GM12878 (cell line): ENCODE results near the gene MIPOL1. TPM values are rescaled to one million over a fixed set of nuclear protein-coding genes. Genes with fewer than 3 reads are reported as not detected.

Experiments
- ATAC-seq: fragments of 200-7000 bp; cut with Tn5 transposase; 3 replicates; pipeline ENCODE4 v1.9.1; 2020; ENCODE audit warnings: mild to moderate bottlenecking, moderate library complexity
- BruUV-seq: library from RNA; stranded (reverse); fragments of 400-500 nt; replicated peaks from 2 replicates; lab custom pipeline; 2021; lab: Mats Ljungman, UMichigan
- CTCF ChIA-PET: fragments of 300-600 bp; sonication (Branson Sonifier 250); formaldehyde crosslinking; extraction: SDS; loops from one replicate; lab custom pipeline; 2021; ENCODE audit warnings: inconsistent platforms; lab: Yijun Ruan, JAX
- POLR2A ChIA-PET: fragments of 350-600 bp; formaldehyde crosslinking; extraction: SDS; loops from one replicate; lab custom pipeline; 2021; ENCODE audit warnings: inconsistent platforms; lab: Charles Lee
- RAD21 ChIA-PET: fragments of 300-600 bp; sonication (Branson Sonifier 250); formaldehyde crosslinking; loops from one replicate; lab custom pipeline; 2023; ENCODE audit warnings: antibody characterized with exemption; ENCODE audit not compliant: unreplicated experiment; lab: Charles Lee
- SMC1A ChIA-PET: fragments of 300-600 bp; sonication (Branson Sonifier 250); formaldehyde crosslinking; loops from one replicate; lab custom pipeline; 2023; ENCODE audit not compliant: unreplicated experiment, uncharacterized antibody; lab: Charles Lee
- DNase-seq: peaks from one replicate; pipeline ENCODE4 v3.0.0-alpha.2; 2011; ENCODE audit warnings: low read depth, low spot score
- FAIRE-seq: peaks from 3 replicates; lab custom pipeline; 2011; peaks lifted over from hg19 to GRCh38; lab: Jason Lieb, UNC
- H2AFZ ChIP-seq: 2 replicates; pipeline ENCODE4 v1.6.0; 2011; ENCODE audit warnings: low read depth, low read length, control low read depth; ENCODE audit not compliant: control insufficient read depth
- H3K27ac ChIP-seq: 2 replicates; pipeline ENCODE4 v1.5.1; 2011; ENCODE audit warnings: control low read depth; ENCODE audit not compliant: control insufficient read depth, insufficient read depth
- H3K27me3 ChIP-seq, 2 experiments: replicated peaks in 1 of 2; 2 replicates each; pipeline versions ENCODE4 v1.6.0 to v1.6.1; 2011; ENCODE audit warnings: low read length in 1 of 2; ENCODE audit not compliant: control insufficient read depth in 2 of 2, insufficient read depth in 2 of 2
- H3K36me3 ChIP-seq, 2 experiments: 2 replicates each; pipeline ENCODE4 v1.5.1; 2011; ENCODE audit warnings: low read length in 1 of 2; ENCODE audit not compliant: control insufficient read depth in 2 of 2, insufficient read depth in 2 of 2
- H3K4me1 ChIP-seq: 2 replicates; pipeline ENCODE4 v1.6.1; 2011; ENCODE audit warnings: mild to moderate bottlenecking, low read length, moderate library complexity, mixed read lengths; ENCODE audit not compliant: control insufficient read depth, insufficient read depth
- H3K4me2 ChIP-seq: 2 replicates; pipeline ENCODE4 v1.6.0; 2011; ENCODE audit warnings: control low read depth; ENCODE audit not compliant: control insufficient read depth, insufficient read depth
- H3K4me3 ChIP-seq: fragments of 200-600 bp; sonication (generic); 2 replicates; pipeline ENCODE4 v1.5.1; 2016
- H3K79me2 ChIP-seq: 2 replicates; pipeline ENCODE4 v1.6.0; 2011; ENCODE audit warnings: low read length; ENCODE audit not compliant: control insufficient read depth, insufficient read depth
- H3K9ac ChIP-seq: 2 replicates; pipeline ENCODE4 v1.8.0; 2011; ENCODE audit warnings: low read length, control low read depth, mixed read lengths; ENCODE audit not compliant: control insufficient read depth, insufficient read depth
- H3K9me3 ChIP-seq: replicated peaks from 3 replicates; pipeline ENCODE4 v1.5.1; 2011; ENCODE audit warnings: mild to moderate bottlenecking, low read length; ENCODE audit not compliant: control insufficient read depth, insufficient read depth
- H4K20me1 ChIP-seq: 2 replicates; pipeline ENCODE4 v1.6.0; 2011; ENCODE audit not compliant: control insufficient read depth, insufficient read depth
- CHD4 ChIP-seq: fragments of 200-600 bp; sonication (generic); IDR thresholded peaks from 2 replicates; pipeline ENCODE4 v1.6.1; 2016; ENCODE audit warnings: mild to moderate bottlenecking
- DPF2 ChIP-seq: fragments of 450-650 bp; IDR thresholded peaks from 2 replicates; pipeline ENCODE4 v1.6.1; 2017; ENCODE audit warnings: mild to moderate bottlenecking
- NBN ChIP-seq: fragments of 450-650 bp; IDR thresholded peaks from 2 replicates; pipeline ENCODE4 v1.6.1; 2016
- NFYB ChIP-seq: IDR thresholded peaks from 2 replicates; pipeline ENCODE4 v1.6.1; 2011; ENCODE audit warnings: low read depth, mild to moderate bottlenecking, low read length, improper control_type of control experiment, moderate library complexity; ENCODE audit not compliant: insufficient read depth
- NR2F1 ChIP-seq: fragments of 450-650 bp; conservative IDR thresholded peaks from 2 replicates; pipeline ENCODE4 v1.6.1; 2017; ENCODE audit warnings: mild to moderate bottlenecking
- RAD21 ChIP-seq: IDR thresholded peaks from 2 replicates; pipeline ENCODE4 v1.6.1; 2011; ENCODE audit warnings: mild to moderate bottlenecking, low read depth, low read length, moderate library complexity; ENCODE audit not compliant: insufficient read depth
- SMAD1 ChIP-seq: fragments of 450-650 bp; IDR thresholded peaks from 2 replicates; pipeline ENCODE4 v1.6.1; 2018; ENCODE audit warnings: mild to moderate bottlenecking, low read depth; ENCODE audit not compliant: partially characterized antibody
- SMARCA5 ChIP-seq: fragments of 450-650 bp; IDR thresholded peaks from 2 replicates; pipeline ENCODE4 v1.6.1; 2017; ENCODE audit warnings: mild to moderate bottlenecking
- SUPT20H ChIP-seq: IDR thresholded peaks from 2 replicates; pipeline ENCODE4 v1.6.1; 2011; ENCODE audit warnings: low read depth, mild to moderate bottlenecking, low read length, moderate library complexity, borderline replicate concordance; ENCODE audit not compliant: control insufficient read depth
- TCF12 ChIP-seq: IDR thresholded peaks from 2 replicates; pipeline ENCODE4 v1.6.1; 2011; ENCODE audit warnings: low read depth, mild to moderate bottlenecking, low read length
- WRNIP1 ChIP-seq: IDR thresholded peaks from 2 replicates; pipeline ENCODE4 v1.6.1; 2011; ENCODE audit warnings: low read depth, low read length, improper control_type of control experiment, borderline replicate concordance
- YY1 ChIP-seq: IDR thresholded peaks from 2 replicates; pipeline ENCODE4 v1.6.1; 2011; ENCODE audit warnings: low read depth, mild to moderate bottlenecking, low read length
- ZNF207 ChIP-seq: fragments of 450-650 bp; IDR thresholded peaks from 2 replicates; pipeline ENCODE4 v1.6.1; 2014; ENCODE audit warnings: antibody characterized with exemption, mild to moderate bottlenecking, borderline replicate concordance
- WGBS: methylation state at CpG from one replicate; pipeline ENCODE4 v1.1.6; 2016; ENCODE audit warnings: low lambda C conversion rate; ENCODE audit not compliant: insufficient replicate concordance, insufficient coverage; ENCODE audit errors: missing lambda C conversion rate; 5-methylcytosine and 5-hydroxymethylcytosine counted together
- in situ Hi-C: fragments of 300-500 bp; cut with MboI; formaldehyde crosslinking; loops from 9 replicates; pipeline ENCODE4 v1.14.3; 2018; ENCODE audit warnings: mixed read lengths
- intact Hi-C: fragments of 100-400 bp; cut with micrococcal nuclease; formaldehyde crosslinking; loops from one replicate; pipeline ENCODE4 v1.14.2; 2022; ENCODE audit not compliant: unreplicated experiment
- polyA plus RNA-seq, 11 experiments: library from polyadenylated mRNA; depleted of rRNA in 4 of 11; unstranded in 6 of 11; stranded (reverse) in 5 of 11; fragments of >200 nt; fragmentation: Nextera tagmentation in 4 of 11; fragmentation: Illumina TruSeq in 1 of 11; extraction: Ambion mirVana in 4 of 11; extraction: Trizol in 1 of 11; gene quantifications; 1 replicate in 1 of 11; 2 replicates in 10 of 11; pipeline versions ENCODE4 v1.2.1 to v1.2.3, GENCODE V29; 2011 to 2016; ENCODE audit warnings: inconsistent platforms in 2 of 11, missing spikeins in 2 of 11, low read depth in 1 of 11
- total RNA-seq, 4 experiments: library from RNA; depleted of rRNA in 3 of 4; stranded (reverse); fragments of >200 nt in 3 of 4; fragmentation: Illumina TruSeq in 1 of 4; extraction: Trizol in 1 of 4; gene quantifications; 2 replicates each; pipeline versions ENCODE4 v1.2.1 to v1.2.3, GENCODE V29; 2013 to 2021
- TF ChIP-seq, protein P1 (sequence below): fragments of 450-650 bp; IDR thresholded peaks from 2 replicates; pipeline ENCODE4 v1.6.1; 2017; ENCODE audit warnings: mild to moderate bottlenecking
- TF ChIP-seq, protein P2 (sequence below): IDR thresholded peaks from 2 replicates; pipeline ENCODE4 v1.6.1; 2012; ENCODE audit warnings: mild to moderate bottlenecking, low read depth, low read length

Gene MIPOL1
- total and polyA plus RNA-seq, 10 of the 15 experiments (the other 5 are each of a cell fraction or from before 2014, with no cell fraction given): 0.06 TPM; not detected in 9

- Histone ChIP-seq H3K79me2 (no peaks in the 10 kb centered on the region), H3K4me3 (no peak overlapping the region), H3K9me3 (no peaks in the 10 kb centered on the region; the same call in 2 of the 3 replicates), H4K20me1 (no peaks in the 10 kb centered on the region), H3K27me3 (no peaks in the 10 kb centered on the region), H3K9ac (no peak overlapping the region), H3K4me2 (no peak overlapping the region), H3K27ac (no peak overlapping the region), H3K4me1 (no peaks in the 10 kb centered on the region), H2AFZ (no peak overlapping the region), H3K36me3 (no peaks in the 10 kb centered on the region)
- RAD21 ChIA-PET: no interaction called here
- FAIRE-seq: no peak
- DNase-seq: no peak
- SMC1A ChIA-PET: no interaction called here
- intact Hi-C loops (no loop called here), in situ Hi-C loops (loop anchor here (10.0 kb wide), 1 partner anchor 599 kb away; no protein-coding TSS in a partner anchor)
- POLR2A ChIA-PET: no interaction called here
- CTCF ChIA-PET: no interaction called here
- BruUV-seq: no TSS peak
- ATAC-seq: no peak
- 7% methylated on average over 5 of the region's 5 CpGs for WGBS
- TF ChIP-seq, protein P1, sequence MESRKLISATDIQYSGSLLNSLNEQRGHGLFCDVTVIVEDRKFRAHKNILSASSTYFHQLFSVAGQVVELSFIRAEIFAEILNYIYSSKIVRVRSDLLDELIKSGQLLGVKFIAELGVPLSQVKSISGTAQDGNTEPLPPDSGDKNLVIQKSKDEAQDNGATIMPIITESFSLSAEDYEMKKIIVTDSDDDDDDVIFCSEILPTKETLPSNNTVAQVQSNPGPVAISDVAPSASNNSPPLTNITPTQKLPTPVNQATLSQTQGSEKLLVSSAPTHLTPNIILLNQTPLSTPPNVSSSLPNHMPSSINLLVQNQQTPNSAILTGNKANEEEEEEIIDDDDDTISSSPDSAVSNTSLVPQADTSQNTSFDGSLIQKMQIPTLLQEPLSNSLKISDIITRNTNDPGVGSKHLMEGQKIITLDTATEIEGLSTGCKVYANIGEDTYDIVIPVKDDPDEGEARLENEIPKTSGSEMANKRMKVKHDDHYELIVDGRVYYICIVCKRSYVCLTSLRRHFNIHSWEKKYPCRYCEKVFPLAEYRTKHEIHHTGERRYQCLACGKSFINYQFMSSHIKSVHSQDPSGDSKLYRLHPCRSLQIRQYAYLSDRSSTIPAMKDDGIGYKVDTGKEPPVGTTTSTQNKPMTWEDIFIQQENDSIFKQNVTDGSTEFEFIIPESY: no peak
- no peak for TF ChIP-seq DPF2
- TF ChIP-seq YY1: no peak
- TF ChIP-seq, protein P2, sequence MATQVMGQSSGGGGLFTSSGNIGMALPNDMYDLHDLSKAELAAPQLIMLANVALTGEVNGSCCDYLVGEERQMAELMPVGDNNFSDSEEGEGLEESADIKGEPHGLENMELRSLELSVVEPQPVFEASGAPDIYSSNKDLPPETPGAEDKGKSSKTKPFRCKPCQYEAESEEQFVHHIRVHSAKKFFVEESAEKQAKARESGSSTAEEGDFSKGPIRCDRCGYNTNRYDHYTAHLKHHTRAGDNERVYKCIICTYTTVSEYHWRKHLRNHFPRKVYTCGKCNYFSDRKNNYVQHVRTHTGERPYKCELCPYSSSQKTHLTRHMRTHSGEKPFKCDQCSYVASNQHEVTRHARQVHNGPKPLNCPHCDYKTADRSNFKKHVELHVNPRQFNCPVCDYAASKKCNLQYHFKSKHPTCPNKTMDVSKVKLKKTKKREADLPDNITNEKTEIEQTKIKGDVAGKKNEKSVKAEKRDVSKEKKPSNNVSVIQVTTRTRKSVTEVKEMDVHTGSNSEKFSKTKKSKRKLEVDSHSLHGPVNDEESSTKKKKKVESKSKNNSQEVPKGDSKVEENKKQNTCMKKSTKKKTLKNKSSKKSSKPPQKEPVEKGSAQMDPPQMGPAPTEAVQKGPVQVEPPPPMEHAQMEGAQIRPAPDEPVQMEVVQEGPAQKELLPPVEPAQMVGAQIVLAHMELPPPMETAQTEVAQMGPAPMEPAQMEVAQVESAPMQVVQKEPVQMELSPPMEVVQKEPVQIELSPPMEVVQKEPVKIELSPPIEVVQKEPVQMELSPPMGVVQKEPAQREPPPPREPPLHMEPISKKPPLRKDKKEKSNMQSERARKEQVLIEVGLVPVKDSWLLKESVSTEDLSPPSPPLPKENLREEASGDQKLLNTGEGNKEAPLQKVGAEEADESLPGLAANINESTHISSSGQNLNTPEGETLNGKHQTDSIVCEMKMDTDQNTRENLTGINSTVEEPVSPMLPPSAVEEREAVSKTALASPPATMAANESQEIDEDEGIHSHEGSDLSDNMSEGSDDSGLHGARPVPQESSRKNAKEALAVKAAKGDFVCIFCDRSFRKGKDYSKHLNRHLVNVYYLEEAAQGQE: no peak
- no peak for TF ChIP-seq NR2F1
- TF ChIP-seq NFYB: no peak
- no peak for TF ChIP-seq NBN
- TF ChIP-seq SMAD1: no peak
- TF ChIP-seq WRNIP1: no peak
- no peak for TF ChIP-seq CHD4
- no peak for TF ChIP-seq ZNF207
- TF ChIP-seq TCF12: no peak
- TF ChIP-seq RAD21: no peak
- no peak for TF ChIP-seq SMARCA5
- TF ChIP-seq SUPT20H: no peak
Measured at GRCh38 chr14:37153483-37153882, 44.3 kb upstream of the MIPOL1 start.
